Endothelial cell of umbilical vein (primary cell): ENCODE results near the gene HNRNPH2. TPM values are rescaled to one million over a fixed set of nuclear protein-coding genes. Genes with fewer than 3 reads are reported as not detected.

Experiments used
- BruUV-seq: library from RNA; stranded (reverse); fragments of 400-500 nt; replicated peaks from 2 replicates; lab custom pipeline; 2021; lab: Mats Ljungman, UMichigan
- CTCF ChIA-PET: fragments of 300-600, 350-600 bp; sonication (Branson Sonifier 250); formaldehyde crosslinking; loops from one replicate; lab custom pipeline; 2021; ENCODE audit warnings: antibody characterized with exemption, inconsistent platforms; lab: Charles Lee
- POLR2A ChIA-PET: fragments of 300-600, 350-600 bp; sonication (Branson Sonifier 250); formaldehyde crosslinking; loops from one replicate; lab custom pipeline; 2021; ENCODE audit warnings: antibody characterized with exemption, inconsistent platforms; lab: Charles Lee
- DNase-seq: peaks from one replicate; pipeline ENCODE4 v3.0.0-alpha.2; 2011; ENCODE audit warnings: low read depth, low spot score
- FAIRE-seq: peaks from 2 replicates; lab custom pipeline; 2011; peaks lifted over from hg19 to GRCh38; lab: Jason Lieb, UNC
- H2AFZ ChIP-seq: 2 replicates; pipeline ENCODE4 v1.6.0; 2012; ENCODE audit warnings: low read depth, low read length, control low read depth, inconsistent platforms
- H3K27ac ChIP-seq: 2 replicates; pipeline ENCODE4 v1.5.1; 2011; ENCODE audit warnings: low read depth, mild to moderate bottlenecking, control low read depth, low read length, moderate library complexity; ENCODE audit not compliant: insufficient read depth
- H3K27me3 ChIP-seq, 2 experiments: 2 replicates each; pipeline versions ENCODE4 v1.6.0 to v1.6.1; 2011; ENCODE audit warnings: low read length in 2 of 2, mixed read lengths in 1 of 2; ENCODE audit not compliant: control insufficient read depth in 2 of 2, insufficient read depth in 2 of 2
- H3K36me3 ChIP-seq, 2 experiments: 2 replicates in 1 of 2; 3 replicates in 1 of 2; pipeline ENCODE4 v1.5.1; 2011; ENCODE audit warnings: low read length in 2 of 2, mild to moderate bottlenecking in 1 of 2, moderate library complexity in 1 of 2; ENCODE audit not compliant: control insufficient read depth in 2 of 2, insufficient read depth in 2 of 2; ENCODE audit errors: extremely low read depth in 1 of 2
- H3K4me1 ChIP-seq: 3 replicates; pipeline ENCODE4 v1.5.1; 2011; ENCODE audit warnings: mild to moderate bottlenecking, low read length; ENCODE audit not compliant: control insufficient read depth, insufficient read depth; ENCODE audit errors: extremely low read depth
- H3K4me2 ChIP-seq: 2 replicates; pipeline ENCODE4 v1.6.1; 2011; ENCODE audit warnings: low read length, control low read depth, mixed read lengths; ENCODE audit not compliant: insufficient read depth
- H3K4me3 ChIP-seq, 3 experiments: fragments of 200-600 bp in 1 of 3; sonication (generic), shearing (Covaris generic) in 1 of 3; replicated peaks in 1 of 3; 2 replicates each; pipeline ENCODE4 v1.5.1; 2011 to 2016; ENCODE audit warnings: control low read depth in 3 of 3, low read length in 3 of 3, mild to moderate bottlenecking in 2 of 3, inconsistent platforms in 1 of 3, low read depth in 1 of 3, moderate library complexity in 1 of 3; ENCODE audit not compliant: insufficient read depth in 1 of 3
- H3K79me2 ChIP-seq: 2 replicates; pipeline ENCODE4 v1.6.0; 2012; ENCODE audit warnings: low read length, inconsistent platforms; ENCODE audit not compliant: control insufficient read depth, insufficient read depth
- H3K9ac ChIP-seq: replicated peaks from 2 replicates; pipeline ENCODE3; 2011; ENCODE audit warnings: low read length, control low read depth; ENCODE audit not compliant: insufficient read depth; ENCODE audit errors: extremely low read depth
- H3K9me1 ChIP-seq: replicated peaks from 3 replicates; pipeline ENCODE4 v1.6.0; 2011; ENCODE audit warnings: mild to moderate bottlenecking, low read length; ENCODE audit not compliant: control insufficient read depth, insufficient read depth; ENCODE audit errors: extremely low read depth
- H3K9me3 ChIP-seq: replicated peaks from 2 replicates; pipeline ENCODE4 v1.5.1; 2012; ENCODE audit warnings: low read length, inconsistent platforms; ENCODE audit not compliant: control insufficient read depth, insufficient read depth
- H4K20me1 ChIP-seq: replicated peaks from 2 replicates; pipeline ENCODE3; 2011; ENCODE audit warnings: mild to moderate bottlenecking, low read length; ENCODE audit not compliant: control insufficient read depth, insufficient read depth; ENCODE audit errors: extremely low read depth
- CTCF ChIP-seq, 2 donors: IDR thresholded peaks; 1 replicate in 1 of 2; 2 replicates in 1 of 2; pipeline ENCODE4 v1.5.1; 2011; ENCODE audit warnings: low read length in 2 of 2, mild to moderate bottlenecking in 2 of 2, moderate library complexity in 2 of 2, control low read depth in 1 of 2, inconsistent platforms in 1 of 2, low read depth in 1 of 2; ENCODE audit not compliant: insufficient read depth in 1 of 2; ENCODE audit errors: extremely low read depth in 1 of 2
- JUN ChIP-seq: IDR thresholded peaks from 2 replicates; pipeline ENCODE4 v1.6.1; 2011; ENCODE audit warnings: borderline replicate concordance, low read depth; ENCODE audit not compliant: insufficient read length, insufficient read depth
- dilution Hi-C: fragments of 300-500 bp; cut with MboI; formaldehyde crosslinking; loops from one replicate; pipeline ENCODE4 v1.15.0; 2019; ENCODE audit warnings: low sequenced_read_pairs; ENCODE audit not compliant: extremely low pct_ligation_motif_present
- intact Hi-C: fragments of 100-400 bp; cut with micrococcal nuclease; formaldehyde crosslinking; loops from one replicate; pipeline ENCODE4 v1.10.0; 2022
- polyA plus RNA-seq, 4 experiments: library from polyadenylated mRNA; depleted of rRNA in 3 of 4; stranded (reverse) in 3 of 4; unstranded in 1 of 4; fragments of >200 nt; gene quantifications; 2 replicates each; pipeline versions ENCODE4 v1.2.1 to v1.2.3, GENCODE V29; 2011 to 2012; ENCODE audit warnings: missing spikeins in 1 of 4
- total RNA-seq: library from RNA; stranded (reverse); gene quantifications from 2 replicates; pipeline ENCODE4 v1.2.3, GENCODE V29; 2021

Gene HNRNPH2
- total and polyA plus RNA-seq, 2 donors (not counting 3 experiments of a cell fraction or from before 2014, with no cell fraction given): 29.3 to 59.1 TPM

GRCh38 chrX:101415180-101416145, 7.4 kb downstream of the HNRNPH2 start:
- ChIA-PET CTCF (interaction anchor here (0.7 to 1.2 kb wide), 2 partner anchors 181 to 343 kb away, joined by 3 to 4 read pairs; no protein-coding TSS in a partner anchor), POLR2A (no interaction called here)
- no TSS peak for BruUV-seq
- H3K4me1 ChIP-seq: peaks cover 15% of the 10 kb centered on the region
- no peaks in the 10 kb centered on the region for H3K9me1 ChIP-seq
- no peaks in the 10 kb centered on the region for H4K20me1 ChIP-seq
- no peak overlapping the region for H3K4me2 ChIP-seq
- no peak overlapping the region for H3K9ac ChIP-seq
- intact Hi-C loops (loop anchor here (1.0 to 5.0 kb wide), 3 partner anchors 202 to 517 kb away; partner anchors contain the start of genes ARMCX6 and ZMAT1), dilution Hi-C loops (no loop called here)
- FAIRE-seq (peak; percentile 70), DNase-seq (peak; percentile 78)
- H3K9me3 ChIP-seq: no peaks in the 10 kb centered on the region
- peaks cover 0 to 2% of the 10 kb centered on the region in 2 experiments for H3K36me3 ChIP-seq
- H3K79me2 ChIP-seq: peaks cover 15% of the 10 kb centered on the region
- no peak overlapping the region for H3K27ac ChIP-seq
- no peak overlapping the region for H2AFZ ChIP-seq
- no peak overlapping the region for H3K4me3 ChIP-seq
- no peaks in the 10 kb centered on the region for H3K27me3 ChIP-seq
- TF ChIP-seq CTCF (IDR thresholded peaks at IDR 0.05; ENCODE audit: extremely low read depth in 1 of 2, insufficient read depth in 1 of 2, low read depth in 1 of 2, low read length in 2 of 2) (peak; percentile 33 to 45), JUN (no peak)
